Measurements from ENCODE around the gene UPB1. TPM values are rescaled to one million over a fixed set of nuclear protein-coding genes. Genes with fewer than 3 reads are reported as not detected.

The UPB1 gene
- total RNA-seq, 1 experiment from 2014 or later = 0.09 TPM

DNA sequence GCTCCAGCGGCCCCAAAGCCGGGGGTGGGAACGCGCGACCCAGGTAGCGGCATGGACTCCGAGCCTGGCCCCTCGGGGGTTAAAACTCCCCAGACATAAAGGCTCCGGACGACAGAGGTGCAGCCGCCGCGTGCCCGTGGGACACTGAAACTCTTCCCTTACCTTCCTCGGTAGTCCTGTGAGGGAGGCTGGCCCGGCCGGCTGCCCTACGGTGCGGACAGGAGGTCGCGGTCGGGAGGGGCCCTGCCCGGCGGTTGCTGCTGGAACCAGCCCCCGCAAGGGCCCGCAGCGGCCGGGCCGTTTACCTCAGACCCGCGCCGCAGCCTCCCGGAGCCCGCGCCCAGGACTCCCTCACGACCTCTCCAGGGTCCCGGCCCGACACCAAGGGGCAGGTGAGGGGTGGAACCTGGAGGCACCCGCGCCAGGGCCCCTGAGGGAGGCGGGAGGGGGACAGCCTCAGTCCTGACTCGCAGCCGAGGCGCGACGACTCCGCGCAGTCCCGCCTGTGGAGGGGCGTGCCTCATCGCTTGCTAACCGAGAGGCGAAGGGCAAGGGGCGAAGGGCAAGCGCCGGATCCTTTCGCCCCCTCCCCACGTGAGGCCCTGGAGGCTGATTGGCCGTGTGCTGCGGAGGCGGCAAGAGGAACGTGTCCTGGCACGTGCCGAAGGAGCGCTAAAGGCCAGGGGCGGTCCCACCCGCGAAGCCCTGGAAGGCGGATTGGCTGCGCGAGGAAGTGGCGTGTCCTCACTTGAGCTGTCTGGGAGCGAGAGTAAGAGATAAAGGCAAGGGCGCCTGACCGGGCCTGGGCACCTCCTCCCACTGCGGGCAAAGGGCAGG, at the start of gene UPB1 (continued):
- TF ChIP-seq FOXJ3 (CRISPR knock-in tag; IDR thresholded peaks at IDR 0.05; ENCODE audit: borderline replicate concordance) (peak; percentile 97), TCF7 (CRISPR knock-in tag; IDR thresholded peaks at IDR 0.05; ENCODE audit: low read depth) (peak; percentile 99), NFYB (CRISPR knock-in tag; conservative IDR thresholded peaks at IDR 0.05; ENCODE audit: low read depth) (peak; percentile 94), MYBL2 (CRISPR knock-in tag; IDR thresholded peaks at IDR 0.05) (peak; percentile 98), ZBTB21 (CRISPR knock-in tag; IDR thresholded peaks at IDR 0.05; ENCODE audit: borderline replicate concordance) (peak; percentile 97), RORB (CRISPR knock-in tag; IDR thresholded peaks at IDR 0.05) (no peak), FOXK1 (CRISPR knock-in tag; IDR thresholded peaks at IDR 0.05) (peak; percentile 99), PRRX2 (CRISPR knock-in tag; IDR thresholded peaks at IDR 0.05) (no peak), ZNF416 (CRISPR knock-in tag; IDR thresholded peaks at IDR 0.05) (no peak), GTF2I (CRISPR knock-in tag; conservative IDR thresholded peaks at IDR 0.05) (no peak), ZNF219 (CRISPR knock-in tag; IDR thresholded peaks at IDR 0.05; ENCODE audit: borderline replicate concordance) (peak; percentile 98), FOXP1 (CRISPR knock-in tag; IDR thresholded peaks at IDR 0.05; ENCODE audit: borderline replicate concordance) (peak; percentile 100)
- TF ChIP-seq, protein P1, sequence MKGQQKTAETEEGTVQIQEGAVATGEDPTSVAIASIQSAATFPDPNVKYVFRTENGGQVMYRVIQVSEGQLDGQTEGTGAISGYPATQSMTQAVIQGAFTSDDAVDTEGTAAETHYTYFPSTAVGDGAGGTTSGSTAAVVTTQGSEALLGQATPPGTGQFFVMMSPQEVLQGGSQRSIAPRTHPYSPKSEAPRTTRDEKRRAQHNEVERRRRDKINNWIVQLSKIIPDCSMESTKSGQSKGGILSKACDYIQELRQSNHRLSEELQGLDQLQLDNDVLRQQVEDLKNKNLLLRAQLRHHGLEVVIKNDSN (CRISPR knock-in tag; IDR thresholded peaks at IDR 0.05) = peak; percentile 92
- TF ChIP-seq, protein P2, sequence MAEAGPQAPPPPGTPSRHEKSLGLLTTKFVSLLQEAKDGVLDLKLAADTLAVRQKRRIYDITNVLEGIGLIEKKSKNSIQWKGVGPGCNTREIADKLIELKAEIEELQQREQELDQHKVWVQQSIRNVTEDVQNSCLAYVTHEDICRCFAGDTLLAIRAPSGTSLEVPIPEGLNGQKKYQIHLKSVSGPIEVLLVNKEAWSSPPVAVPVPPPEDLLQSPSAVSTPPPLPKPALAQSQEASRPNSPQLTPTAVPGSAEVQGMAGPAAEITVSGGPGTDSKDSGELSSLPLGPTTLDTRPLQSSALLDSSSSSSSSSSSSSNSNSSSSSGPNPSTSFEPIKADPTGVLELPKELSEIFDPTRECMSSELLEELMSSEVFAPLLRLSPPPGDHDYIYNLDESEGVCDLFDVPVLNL (CRISPR knock-in tag; IDR thresholded peaks at IDR 0.05; ENCODE audit: borderline replicate concordance, low read depth) = peak; percentile 94; the same call in 1 of the 2 replicates
- TF ChIP-seq, protein P3, sequence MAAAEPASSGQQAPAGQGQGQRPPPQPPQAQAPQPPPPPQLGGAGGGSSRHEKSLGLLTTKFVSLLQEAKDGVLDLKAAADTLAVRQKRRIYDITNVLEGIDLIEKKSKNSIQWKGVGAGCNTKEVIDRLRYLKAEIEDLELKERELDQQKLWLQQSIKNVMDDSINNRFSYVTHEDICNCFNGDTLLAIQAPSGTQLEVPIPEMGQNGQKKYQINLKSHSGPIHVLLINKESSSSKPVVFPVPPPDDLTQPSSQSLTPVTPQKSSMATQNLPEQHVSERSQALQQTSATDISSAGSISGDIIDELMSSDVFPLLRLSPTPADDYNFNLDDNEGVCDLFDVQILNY (CRISPR knock-in tag; IDR thresholded peaks at IDR 0.05) = peak; percentile 98
- TF ChIP-seq, protein P4, sequence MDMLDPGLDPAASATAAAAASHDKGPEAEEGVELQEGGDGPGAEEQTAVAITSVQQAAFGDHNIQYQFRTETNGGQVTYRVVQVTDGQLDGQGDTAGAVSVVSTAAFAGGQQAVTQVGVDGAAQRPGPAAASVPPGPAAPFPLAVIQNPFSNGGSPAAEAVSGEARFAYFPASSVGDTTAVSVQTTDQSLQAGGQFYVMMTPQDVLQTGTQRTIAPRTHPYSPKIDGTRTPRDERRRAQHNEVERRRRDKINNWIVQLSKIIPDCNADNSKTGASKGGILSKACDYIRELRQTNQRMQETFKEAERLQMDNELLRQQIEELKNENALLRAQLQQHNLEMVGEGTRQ (CRISPR knock-in tag; IDR thresholded peaks at IDR 0.05) = peak; percentile 80
- TF ChIP-seq, protein P5, sequence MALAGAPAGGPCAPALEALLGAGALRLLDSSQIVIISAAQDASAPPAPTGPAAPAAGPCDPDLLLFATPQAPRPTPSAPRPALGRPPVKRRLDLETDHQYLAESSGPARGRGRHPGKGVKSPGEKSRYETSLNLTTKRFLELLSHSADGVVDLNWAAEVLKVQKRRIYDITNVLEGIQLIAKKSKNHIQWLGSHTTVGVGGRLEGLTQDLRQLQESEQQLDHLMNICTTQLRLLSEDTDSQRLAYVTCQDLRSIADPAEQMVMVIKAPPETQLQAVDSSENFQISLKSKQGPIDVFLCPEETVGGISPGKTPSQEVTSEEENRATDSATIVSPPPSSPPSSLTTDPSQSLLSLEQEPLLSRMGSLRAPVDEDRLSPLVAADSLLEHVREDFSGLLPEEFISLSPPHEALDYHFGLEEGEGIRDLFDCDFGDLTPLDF (CRISPR knock-in tag; IDR thresholded peaks at IDR 0.05) = peak; percentile 99
- TF ChIP-seq, protein P6, sequence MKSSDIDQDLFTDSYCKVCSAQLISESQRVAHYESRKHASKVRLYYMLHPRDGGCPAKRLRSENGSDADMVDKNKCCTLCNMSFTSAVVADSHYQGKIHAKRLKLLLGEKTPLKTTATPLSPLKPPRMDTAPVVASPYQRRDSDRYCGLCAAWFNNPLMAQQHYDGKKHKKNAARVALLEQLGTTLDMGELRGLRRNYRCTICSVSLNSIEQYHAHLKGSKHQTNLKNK (CRISPR knock-in tag; IDR thresholded peaks at IDR 0.05) = no peak
- TF ChIP-seq, protein P7, sequence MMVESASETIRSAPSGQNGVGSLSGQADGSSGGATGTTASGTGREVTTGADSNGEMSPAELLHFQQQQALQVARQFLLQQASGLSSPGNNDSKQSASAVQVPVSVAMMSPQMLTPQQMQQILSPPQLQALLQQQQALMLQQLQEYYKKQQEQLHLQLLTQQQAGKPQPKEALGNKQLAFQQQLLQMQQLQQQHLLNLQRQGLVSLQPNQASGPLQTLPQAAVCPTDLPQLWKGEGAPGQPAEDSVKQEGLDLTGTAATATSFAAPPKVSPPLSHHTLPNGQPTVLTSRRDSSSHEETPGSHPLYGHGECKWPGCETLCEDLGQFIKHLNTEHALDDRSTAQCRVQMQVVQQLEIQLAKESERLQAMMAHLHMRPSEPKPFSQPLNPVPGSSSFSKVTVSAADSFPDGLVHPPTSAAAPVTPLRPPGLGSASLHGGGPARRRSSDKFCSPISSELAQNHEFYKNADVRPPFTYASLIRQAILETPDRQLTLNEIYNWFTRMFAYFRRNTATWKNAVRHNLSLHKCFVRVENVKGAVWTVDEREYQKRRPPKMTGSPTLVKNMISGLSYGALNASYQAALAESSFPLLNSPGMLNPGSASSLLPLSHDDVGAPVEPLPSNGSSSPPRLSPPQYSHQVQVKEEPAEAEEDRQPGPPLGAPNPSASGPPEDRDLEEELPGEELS (CRISPR knock-in tag; IDR thresholded peaks at IDR 0.05) = peak; percentile 99
- TF ChIP-seq, protein P8, sequence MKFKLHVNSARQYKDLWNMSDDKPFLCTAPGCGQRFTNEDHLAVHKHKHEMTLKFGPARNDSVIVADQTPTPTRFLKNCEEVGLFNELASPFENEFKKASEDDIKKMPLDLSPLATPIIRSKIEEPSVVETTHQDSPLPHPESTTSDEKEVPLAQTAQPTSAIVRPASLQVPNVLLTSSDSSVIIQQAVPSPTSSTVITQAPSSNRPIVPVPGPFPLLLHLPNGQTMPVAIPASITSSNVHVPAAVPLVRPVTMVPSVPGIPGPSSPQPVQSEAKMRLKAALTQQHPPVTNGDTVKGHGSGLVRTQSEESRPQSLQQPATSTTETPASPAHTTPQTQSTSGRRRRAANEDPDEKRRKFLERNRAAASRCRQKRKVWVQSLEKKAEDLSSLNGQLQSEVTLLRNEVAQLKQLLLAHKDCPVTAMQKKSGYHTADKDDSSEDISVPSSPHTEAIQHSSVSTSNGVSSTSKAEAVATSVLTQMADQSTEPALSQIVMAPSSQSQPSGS (CRISPR knock-in tag; IDR thresholded peaks at IDR 0.05; ENCODE audit: borderline replicate concordance, low read depth) = peak; percentile 98
- TF ChIP-seq, protein P9, sequence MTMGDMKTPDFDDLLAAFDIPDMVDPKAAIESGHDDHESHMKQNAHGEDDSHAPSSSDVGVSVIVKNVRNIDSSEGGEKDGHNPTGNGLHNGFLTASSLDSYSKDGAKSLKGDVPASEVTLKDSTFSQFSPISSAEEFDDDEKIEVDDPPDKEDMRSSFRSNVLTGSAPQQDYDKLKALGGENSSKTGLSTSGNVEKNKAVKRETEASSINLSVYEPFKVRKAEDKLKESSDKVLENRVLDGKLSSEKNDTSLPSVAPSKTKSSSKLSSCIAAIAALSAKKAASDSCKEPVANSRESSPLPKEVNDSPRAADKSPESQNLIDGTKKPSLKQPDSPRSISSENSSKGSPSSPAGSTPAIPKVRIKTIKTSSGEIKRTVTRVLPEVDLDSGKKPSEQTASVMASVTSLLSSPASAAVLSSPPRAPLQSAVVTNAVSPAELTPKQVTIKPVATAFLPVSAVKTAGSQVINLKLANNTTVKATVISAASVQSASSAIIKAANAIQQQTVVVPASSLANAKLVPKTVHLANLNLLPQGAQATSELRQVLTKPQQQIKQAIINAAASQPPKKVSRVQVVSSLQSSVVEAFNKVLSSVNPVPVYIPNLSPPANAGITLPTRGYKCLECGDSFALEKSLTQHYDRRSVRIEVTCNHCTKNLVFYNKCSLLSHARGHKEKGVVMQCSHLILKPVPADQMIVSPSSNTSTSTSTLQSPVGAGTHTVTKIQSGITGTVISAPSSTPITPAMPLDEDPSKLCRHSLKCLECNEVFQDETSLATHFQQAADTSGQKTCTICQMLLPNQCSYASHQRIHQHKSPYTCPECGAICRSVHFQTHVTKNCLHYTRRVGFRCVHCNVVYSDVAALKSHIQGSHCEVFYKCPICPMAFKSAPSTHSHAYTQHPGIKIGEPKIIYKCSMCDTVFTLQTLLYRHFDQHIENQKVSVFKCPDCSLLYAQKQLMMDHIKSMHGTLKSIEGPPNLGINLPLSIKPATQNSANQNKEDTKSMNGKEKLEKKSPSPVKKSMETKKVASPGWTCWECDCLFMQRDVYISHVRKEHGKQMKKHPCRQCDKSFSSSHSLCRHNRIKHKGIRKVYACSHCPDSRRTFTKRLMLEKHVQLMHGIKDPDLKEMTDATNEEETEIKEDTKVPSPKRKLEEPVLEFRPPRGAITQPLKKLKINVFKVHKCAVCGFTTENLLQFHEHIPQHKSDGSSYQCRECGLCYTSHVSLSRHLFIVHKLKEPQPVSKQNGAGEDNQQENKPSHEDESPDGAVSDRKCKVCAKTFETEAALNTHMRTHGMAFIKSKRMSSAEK (CRISPR knock-in tag; IDR thresholded peaks at IDR 0.05; ENCODE audit: borderline replicate concordance) = peak; percentile 75; the same call in 1 of the 2 replicates
- TF ChIP-seq, protein P10, sequence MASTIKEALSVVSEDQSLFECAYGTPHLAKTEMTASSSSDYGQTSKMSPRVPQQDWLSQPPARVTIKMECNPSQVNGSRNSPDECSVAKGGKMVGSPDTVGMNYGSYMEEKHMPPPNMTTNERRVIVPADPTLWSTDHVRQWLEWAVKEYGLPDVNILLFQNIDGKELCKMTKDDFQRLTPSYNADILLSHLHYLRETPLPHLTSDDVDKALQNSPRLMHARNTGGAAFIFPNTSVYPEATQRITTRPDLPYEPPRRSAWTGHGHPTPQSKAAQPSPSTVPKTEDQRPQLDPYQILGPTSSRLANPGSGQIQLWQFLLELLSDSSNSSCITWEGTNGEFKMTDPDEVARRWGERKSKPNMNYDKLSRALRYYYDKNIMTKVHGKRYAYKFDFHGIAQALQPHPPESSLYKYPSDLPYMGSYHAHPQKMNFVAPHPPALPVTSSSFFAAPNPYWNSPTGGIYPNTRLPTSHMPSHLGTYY (CRISPR knock-in tag; IDR thresholded peaks at IDR 0.05) = no peak

Data from WTC11 (cell line).